ENCODE data around the gene WDR27. TPM values are rescaled to one million over a fixed set of nuclear protein-coding genes. Genes with fewer than 3 reads are reported as not detected.
"Not testable (repeated sequence)": the region's sequence is repeated elsewhere in the genome, so short reads cannot be mapped to it uniquely, and the experiment has no call there.

Gene WDR27
- total RNA-seq, 2 experiments from 2014 or later = 29.0 to 29.7 TPM

- no peaks in the 10 kb centered on the region for H3K4me1 Mint-ChIP-seq
- H3K27me3 Mint-ChIP-seq = no peaks in the 10 kb centered on the region
- peaks cover 8% of the 10 kb centered on the region for H3K36me3 Mint-ChIP-seq
- H3K9me3 Mint-ChIP-seq = no peaks in the 10 kb centered on the region
- no peak overlapping the region for H3K27ac Mint-ChIP-seq
- DNase-seq = no peak
- H3K4me3 Mint-ChIP-seq = no peak overlapping the region
Observed at GRCh38 chr6:169625376-169625775, 76.5 kb downstream of the WDR27 start.

GRCh38 chr6:169624785-169625184 is 77.0 kb downstream of the WDR27 start:
- Mint-ChIP-seq H3K4me3 (no peak overlapping the region), H3K9me3 (no peaks in the 10 kb centered on the region), H3K27ac (no peak overlapping the region)

GRCh38 chr6:169623975-169624374 is 77.9 kb downstream of the WDR27 start:
- Mint-ChIP-seq H3K36me3 (peaks cover 8% of the 10 kb centered on the region), H3K4me3 (no peak overlapping the region), H3K27me3 (no peaks in the 10 kb centered on the region)

More at GRCh38 chr6:169624785-169625184, 77.0 kb downstream of the WDR27 start:
- no peaks in the 10 kb centered on the region for H3K27me3 Mint-ChIP-seq
- H3K36me3 Mint-ChIP-seq = peaks cover 8% of the 10 kb centered on the region
- DNase-seq = no peak
- H3K4me1 Mint-ChIP-seq = no peaks in the 10 kb centered on the region

GRCh38 chr6:169623343-169623742 is 78.5 kb downstream of the WDR27 start:
- no peaks in the 10 kb centered on the region for H3K27me3 Mint-ChIP-seq
- no peaks in the 10 kb centered on the region for H3K9me3 Mint-ChIP-seq
- no peak for DNase-seq
- no peak overlapping the region for H3K4me3 Mint-ChIP-seq
- peaks cover 8% of the 10 kb centered on the region for H3K36me3 Mint-ChIP-seq
- H3K4me1 Mint-ChIP-seq = no peaks in the 10 kb centered on the region
- H3K27ac Mint-ChIP-seq = no peak overlapping the region

More at GRCh38 chr6:169623975-169624374, 77.9 kb downstream of the WDR27 start:
- Mint-ChIP-seq H3K4me1 (no peaks in the 10 kb centered on the region), H3K9me3 (no peaks in the 10 kb centered on the region), H3K27ac (no peak overlapping the region)
- no peak for DNase-seq

DNA sequence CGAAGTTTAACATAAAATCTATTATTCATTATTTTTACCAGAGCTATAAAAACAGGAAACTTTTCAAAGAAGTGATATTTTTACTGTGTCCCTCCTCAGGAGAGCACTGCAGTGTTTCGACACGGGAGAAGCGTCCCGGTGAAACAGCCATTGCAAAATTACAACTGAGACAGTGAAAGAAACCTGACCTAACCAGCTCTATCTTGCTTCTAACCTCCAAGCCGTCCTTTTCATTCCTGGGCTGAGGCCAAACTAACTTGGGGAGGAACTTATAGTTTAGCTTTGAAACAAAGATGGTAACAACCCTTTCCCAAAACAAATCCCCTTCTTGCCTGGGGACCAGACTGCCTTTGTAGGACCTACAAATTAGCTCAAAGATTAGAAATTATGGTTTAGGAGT is 79.2 kb downstream of the WDR27 start:
- no peaks in the 10 kb centered on the region for H3K9me3 Mint-ChIP-seq
- no peaks in the 10 kb centered on the region for H3K4me1 Mint-ChIP-seq
- H3K27me3 Mint-ChIP-seq = no peaks in the 10 kb centered on the region
- H3K27ac Mint-ChIP-seq = no peak overlapping the region
- no peak for DNase-seq
- no peak overlapping the region for H3K4me3 Mint-ChIP-seq
- peaks cover 8% of the 10 kb centered on the region for H3K36me3 Mint-ChIP-seq

GRCh38 chr6:169621311-169621710 is 80.5 kb downstream of the WDR27 start:
- no peaks in the 10 kb centered on the region for H3K27me3 Mint-ChIP-seq
- no peak for DNase-seq
- no peak overlapping the region for H3K4me3 Mint-ChIP-seq
- no peaks in the 10 kb centered on the region for H3K4me1 Mint-ChIP-seq
- H3K9me3 Mint-ChIP-seq = peaks cover 6% of the 10 kb centered on the region
- H3K36me3 Mint-ChIP-seq = peaks cover 13% of the 10 kb centered on the region
- no peak overlapping the region for H3K27ac Mint-ChIP-seq

GRCh38 chr6:169620171-169621130 is 81.4 kb downstream of the WDR27 start:
- Mint-ChIP-seq H3K9me3 (peaks cover 7% of the 10 kb centered on the region), H3K36me3 (peaks cover 17% of the 10 kb centered on the region), H3K27me3 (no peaks in the 10 kb centered on the region), H3K4me3 (no peak overlapping the region), H3K4me1 (no peaks in the 10 kb centered on the region), H3K27ac (no peak overlapping the region)
- no peak for DNase-seq

- Mint-ChIP-seq H3K36me3 (peaks cover 18% of the 10 kb centered on the region), H3K27me3 (no peaks in the 10 kb centered on the region), H3K4me3 (no peak overlapping the region), H3K9me3 (peaks cover 7% of the 10 kb centered on the region), H3K4me1 (no peaks in the 10 kb centered on the region), H3K27ac (no peak overlapping the region)
- DNase-seq = no peak
Observed at GRCh38 chr6:169619650-169620049, 82.2 kb downstream of the WDR27 start.

GRCh38 chr6:169618526-169619490 is 83.0 kb downstream of the WDR27 start:
- no peak overlapping the region for H3K4me3 Mint-ChIP-seq
- no peaks in the 10 kb centered on the region for H3K4me1 Mint-ChIP-seq
- H3K36me3 Mint-ChIP-seq = peaks cover 14% of the 10 kb centered on the region
- H3K9me3 Mint-ChIP-seq = peaks cover 7% of the 10 kb centered on the region
- DNase-seq = no peak
- no peaks in the 10 kb centered on the region for H3K27me3 Mint-ChIP-seq
- H3K27ac Mint-ChIP-seq = no peak overlapping the region

GRCh38 chr6:169617562-169617961 is 84.3 kb downstream of the WDR27 start:
- H3K4me3 Mint-ChIP-seq = no peak overlapping the region
- DNase-seq = no peak
- no peak overlapping the region for H3K27ac Mint-ChIP-seq
- peaks cover 12% of the 10 kb centered on the region for H3K36me3 Mint-ChIP-seq
- H3K9me3 Mint-ChIP-seq = peaks cover 7% of the 10 kb centered on the region
- H3K4me1 Mint-ChIP-seq = no peaks in the 10 kb centered on the region
- H3K27me3 Mint-ChIP-seq = no peaks in the 10 kb centered on the region

DNA sequence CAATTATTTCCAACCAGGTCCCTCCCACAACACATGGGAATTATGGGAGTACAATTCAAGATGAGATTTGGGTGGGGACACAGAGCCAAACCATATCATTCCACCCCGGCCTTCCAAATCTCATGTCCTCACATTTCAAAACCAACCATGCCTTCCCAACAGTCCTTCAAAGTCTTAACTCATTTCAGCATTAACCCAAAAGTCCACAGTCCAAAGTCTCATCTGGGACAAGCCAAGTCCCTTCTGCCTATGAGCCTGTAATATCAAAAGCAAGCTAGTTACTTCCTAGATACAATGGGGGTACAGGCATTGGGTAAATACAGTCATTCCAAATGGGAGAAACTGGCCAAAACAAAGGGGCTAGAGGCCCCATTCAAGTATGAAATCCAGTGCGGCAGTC is 93.2 kb downstream of the WDR27 start:
- H3K36me3 Mint-ChIP-seq = peaks cover 23% of the 10 kb centered on the region
- H3K4me1 Mint-ChIP-seq, H3K9me3 Mint-ChIP-seq, H3K27me3 Mint-ChIP-seq, H3K27ac Mint-ChIP-seq, DNase-seq, H3K4me3 Mint-ChIP-seq: not testable (repeated sequence)

- Mint-ChIP-seq H3K27me3 (no peaks in the 10 kb centered on the region), H3K9me3 (peaks cover 4% of the 10 kb centered on the region), H3K4me1 (peaks cover 2% of the 10 kb centered on the region), H3K36me3 (peaks cover 44% of the 10 kb centered on the region), H3K4me3 (no peak overlapping the region), H3K27ac (no peak overlapping the region)
- DNase-seq = no peak
Observed at GRCh38 chr6:169604076-169604475, 97.8 kb downstream of the WDR27 start.

DNA sequence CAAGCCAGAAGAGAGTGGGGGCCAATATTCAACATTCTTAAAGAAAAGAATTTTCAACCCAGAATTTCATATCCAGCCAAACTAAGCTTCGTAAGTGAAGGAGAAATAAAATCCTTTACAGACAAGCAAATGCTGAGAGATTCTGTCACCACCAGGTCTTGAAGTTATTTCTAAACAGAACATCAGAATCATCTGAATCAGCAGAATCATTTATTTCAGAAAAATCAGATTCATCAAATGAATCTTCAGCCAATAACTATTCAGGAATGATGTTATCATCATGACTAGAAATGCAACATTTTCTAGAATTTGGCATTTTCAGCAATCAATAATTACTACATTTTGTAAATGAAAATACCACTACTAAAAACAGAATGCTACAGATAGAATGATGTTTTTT is 100.7 kb downstream of the WDR27 start:
- H3K27me3 Mint-ChIP-seq, H3K4me3 Mint-ChIP-seq, H3K27ac Mint-ChIP-seq, H3K4me1 Mint-ChIP-seq, DNase-seq, H3K9me3 Mint-ChIP-seq: not testable (repeated sequence)
- peaks cover 46% of the 10 kb centered on the region for H3K36me3 Mint-ChIP-seq

- no peak for DNase-seq
- H3K27ac Mint-ChIP-seq = no peak overlapping the region
- H3K36me3 Mint-ChIP-seq = peaks cover 7% of the 10 kb centered on the region
- H3K27me3 Mint-ChIP-seq = no peaks in the 10 kb centered on the region
- H3K4me1 Mint-ChIP-seq = peaks cover 27% of the 10 kb centered on the region
- no peaks in the 10 kb centered on the region for H3K9me3 Mint-ChIP-seq
- H3K4me3 Mint-ChIP-seq = no peak overlapping the region
Observed at GRCh38 chr6:169592558-169592957, 109.3 kb downstream of the WDR27 start.

DNA sequence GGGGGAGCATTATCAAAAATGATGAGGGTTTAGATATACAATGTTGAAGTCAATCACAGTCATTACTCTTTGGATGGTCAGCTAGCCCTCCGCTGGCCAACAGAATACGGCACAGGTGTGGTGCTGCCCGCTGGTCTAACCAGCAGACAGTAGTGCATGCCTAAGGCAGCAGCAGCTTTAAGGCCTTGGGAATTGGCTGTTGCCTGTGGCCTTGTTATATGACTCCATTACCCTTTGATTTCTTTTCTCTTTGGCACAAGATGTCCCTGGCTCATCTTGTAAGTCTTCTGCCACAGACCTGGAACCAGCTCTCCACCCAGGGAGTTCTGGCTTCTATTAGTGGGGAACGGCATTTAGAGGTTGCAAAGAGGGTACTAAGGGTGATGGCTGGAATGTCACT is 110.2 kb downstream of the WDR27 start:
- no peak overlapping the region for H3K4me3 Mint-ChIP-seq
- no peak for DNase-seq
- no peaks in the 10 kb centered on the region for H3K9me3 Mint-ChIP-seq
- no peak overlapping the region for H3K27ac Mint-ChIP-seq
- no peaks in the 10 kb centered on the region for H3K27me3 Mint-ChIP-seq
- peaks cover 5% of the 10 kb centered on the region for H3K36me3 Mint-ChIP-seq
- peaks cover 27% of the 10 kb centered on the region for H3K4me1 Mint-ChIP-seq
